HG03196 (cell line): ENCODE results near the gene CNTN5.
A peak's percentile ranks its signal among the peaks of the same experiment; 100 is the strongest.
"Not testable (repeated sequence)": the region's sequence is repeated elsewhere in the genome, so short reads cannot be mapped to it uniquely, and the experiment has no call there.

Experiments used
- ATAC-seq: cut with Tn5 transposase; IDR thresholded peaks from one replicate; pipeline ENCODE4 v1.9.1; 2021; ENCODE audit not compliant: unreplicated experiment

Gene CNTN5

DNA sequence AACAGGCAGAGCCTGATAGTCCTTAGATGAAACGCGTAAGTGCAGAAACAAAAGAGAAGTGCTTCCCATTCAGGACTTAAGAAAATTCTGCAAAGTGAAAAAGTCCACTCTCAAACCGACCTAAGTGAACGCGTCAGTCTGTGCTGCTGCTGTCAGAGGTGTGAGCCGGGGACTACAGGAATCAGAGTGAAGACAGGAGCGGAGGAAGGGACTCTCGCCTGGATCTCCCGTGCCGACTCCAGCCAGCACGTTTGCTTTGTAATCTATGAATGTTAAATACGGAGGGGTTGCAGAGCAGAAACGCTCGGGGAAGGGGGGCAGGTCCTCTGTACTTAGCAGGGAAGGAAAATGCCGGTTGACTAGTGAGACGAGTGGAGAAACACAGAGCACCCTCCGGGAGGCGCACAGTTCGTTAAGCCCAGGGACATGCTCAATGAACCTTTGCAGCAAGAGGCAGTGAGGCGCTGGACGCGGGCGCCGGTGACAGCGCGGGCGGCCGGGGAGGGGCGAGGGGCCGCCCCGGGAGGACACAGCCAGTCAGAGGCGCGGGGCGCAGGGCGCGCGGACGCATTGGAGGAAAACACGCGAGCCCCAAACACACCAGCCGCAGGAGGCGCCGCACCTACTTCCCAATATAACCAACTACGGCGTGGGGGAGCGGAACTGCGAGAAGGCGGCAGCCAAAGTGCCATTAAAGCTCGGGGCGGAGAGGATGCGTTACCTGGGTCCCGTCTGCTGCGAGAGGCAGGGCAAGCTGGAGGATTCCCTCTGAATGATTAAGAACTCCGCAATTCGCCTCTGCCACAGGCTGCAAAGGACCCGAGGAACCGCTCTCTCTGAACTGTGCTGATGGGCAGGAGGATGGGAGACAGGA lies at the start of gene CNTN5:
TSS of gene CNTN5 (plus strand) at position 598 of the 874 bp plus-strand sequence.
- ATAC-seq, result no peak

- ATAC-seq, result no peak
These were observed 41.5 kb upstream of the CNTN5 start for GRCh38 chr11:98979205-98979604.

DNA sequence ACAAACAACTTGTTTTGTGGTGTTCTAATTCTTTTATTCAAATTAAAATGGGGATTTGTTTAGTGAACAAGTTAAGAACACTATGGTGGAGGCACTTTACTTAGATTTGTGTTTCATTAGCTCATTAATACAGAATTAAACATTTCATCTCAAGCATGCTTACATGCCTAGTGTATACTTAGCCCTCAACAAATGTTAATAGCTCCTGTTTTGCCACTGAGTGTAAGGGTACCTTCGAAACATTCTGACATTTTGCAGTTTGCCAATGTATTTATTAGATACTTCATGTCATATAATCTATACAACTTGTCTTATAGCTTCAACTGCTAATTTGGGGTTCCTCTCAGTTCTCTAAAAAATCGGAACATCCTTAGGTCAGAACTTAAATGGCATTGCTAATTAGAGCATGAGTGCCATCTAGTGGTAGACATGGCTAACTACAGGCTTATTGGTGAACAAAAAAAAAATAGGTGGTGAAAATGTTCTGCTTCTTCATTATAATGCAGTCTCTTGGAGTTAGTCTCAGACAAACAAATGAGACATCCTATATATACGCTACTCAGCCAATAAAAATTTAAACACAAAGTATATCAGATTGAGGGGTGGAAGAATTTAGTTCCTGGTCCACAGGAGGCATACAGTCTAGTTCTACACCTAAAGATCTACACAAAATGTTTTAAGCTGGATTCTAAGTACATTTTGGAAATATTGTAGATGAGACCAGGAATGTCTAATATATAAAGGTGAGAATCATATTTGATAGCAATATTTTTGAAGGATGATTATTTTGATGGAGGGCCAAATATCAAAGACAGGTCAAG lies 4.9 kb upstream of the CNTN5 start:
- ATAC-seq, result no peak

- no peak for ATAC-seq
These were observed 1.1 kb upstream of the CNTN5 start for GRCh38 chr11:99019696-99020095.

DNA sequence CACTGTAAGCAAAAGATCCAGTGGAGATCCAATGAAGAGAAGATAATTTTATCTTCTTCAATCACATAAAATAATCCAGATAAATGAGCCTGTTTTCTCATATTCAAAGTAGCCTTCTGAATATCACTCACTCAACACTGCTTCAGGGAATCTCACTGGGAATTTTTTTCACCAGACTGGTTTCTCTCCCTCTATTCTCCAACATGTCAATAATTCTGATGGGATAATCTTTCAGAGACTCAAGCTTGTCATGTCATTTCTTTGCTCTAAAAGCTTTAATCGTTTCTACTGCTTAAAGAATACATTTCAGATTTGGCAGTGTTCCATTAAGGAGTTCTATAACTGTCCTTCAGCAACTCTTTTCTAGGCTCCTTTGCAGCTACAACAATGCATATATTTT lies 16.3 kb downstream of the CNTN5 start:
- no peak for ATAC-seq

GRCh38 chr11:99063331-99063730 lies 42.6 kb downstream of the CNTN5 start:
- ATAC-seq, result no peak

DNA sequence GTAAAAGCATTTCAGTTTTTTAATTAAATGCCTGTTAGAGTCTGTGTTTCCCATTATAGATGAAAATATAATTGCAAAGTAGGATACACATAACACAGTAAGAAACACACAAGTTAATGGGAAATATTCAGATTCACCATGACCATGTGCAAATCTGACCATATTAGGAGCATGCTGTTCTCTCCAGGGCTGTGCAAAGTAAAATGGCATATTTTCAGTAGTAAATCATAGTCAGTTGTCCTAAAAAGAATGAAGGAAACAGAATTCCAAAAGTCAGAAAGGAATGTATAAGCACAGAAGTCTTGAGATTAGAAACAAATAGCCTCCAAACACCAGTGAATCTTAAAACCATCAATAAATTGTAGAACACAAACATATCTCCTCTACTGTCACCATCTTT lies 44.4 kb downstream of the CNTN5 start:
- no peak for ATAC-seq

GRCh38 chr11:99066618-99067317 lies 46.0 kb downstream of the CNTN5 start:
- ATAC-seq, result no peak

- ATAC-seq, result peak; percentile 44
These were observed 48.1 kb downstream of the CNTN5 start for GRCh38 chr11:99068832-99069231.

GRCh38 chr11:99069856-99070444 lies 49.2 kb downstream of the CNTN5 start:
- ATAC-seq, result peak; percentile 84

- ATAC-seq, result no peak
These were observed 58.8 kb downstream of the CNTN5 start for GRCh38 chr11:99079576-99079975.

GRCh38 chr11:99080154-99080553 lies 59.4 kb downstream of the CNTN5 start:
- no peak for ATAC-seq

- no peak for ATAC-seq
These were observed 77.5 kb downstream of the CNTN5 start for GRCh38 chr11:99098258-99098657.

- ATAC-seq, result peak; percentile 88
These were observed 78.0 kb downstream of the CNTN5 start for GRCh38 chr11:99098751-99099150.

GRCh38 chr11:99117603-99118002 lies 96.9 kb downstream of the CNTN5 start:
- ATAC-seq, result no peak

DNA sequence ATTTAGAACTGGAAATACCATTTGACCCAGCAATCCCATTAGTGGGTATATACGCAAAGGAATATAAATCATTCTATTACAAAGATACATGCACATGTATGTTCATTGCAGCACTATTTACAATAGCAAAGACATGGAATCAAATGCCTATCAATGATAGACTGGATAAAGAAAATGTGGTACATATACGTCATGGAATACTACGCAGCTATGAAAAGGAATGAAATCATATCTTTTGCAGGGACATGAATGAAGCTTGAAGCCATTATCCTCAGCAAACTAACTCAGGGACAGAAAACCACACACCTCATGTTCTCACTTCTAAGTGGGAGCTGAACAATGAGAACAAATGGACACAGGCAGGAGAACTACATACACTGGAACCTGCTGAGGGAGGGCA lies 113.1 kb downstream of the CNTN5 start:
- ATAC-seq, result not testable (repeated sequence)

GRCh38 chr11:99135508-99135907 lies 114.8 kb downstream of the CNTN5 start:
- ATAC-seq, result no peak

GRCh38 chr11:99142237-99142636 lies 121.5 kb downstream of the CNTN5 start:
- no peak for ATAC-seq

GRCh38 chr11:99148352-99148751 lies 127.6 kb downstream of the CNTN5 start:
- no peak for ATAC-seq

- no peak for ATAC-seq
These were observed 133.5 kb downstream of the CNTN5 start for GRCh38 chr11:99154277-99154676.

DNA sequence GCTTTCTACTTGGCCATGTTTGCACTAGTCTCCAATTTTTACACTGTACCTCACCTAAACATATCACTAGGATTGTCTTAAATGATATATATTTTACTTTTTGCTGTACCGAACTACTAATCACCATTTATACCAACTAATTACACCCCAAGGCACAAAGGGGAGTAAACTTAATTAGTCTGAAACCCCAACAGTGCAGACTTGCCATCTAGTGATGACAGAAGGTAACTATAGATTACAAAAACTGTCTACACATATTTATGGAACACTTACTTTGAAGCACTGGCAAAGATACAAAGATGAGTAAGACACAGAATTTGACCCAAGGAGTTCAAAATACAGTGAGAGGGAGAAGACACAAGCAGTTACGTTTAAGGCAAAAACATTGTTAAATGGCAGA lies 139.7 kb downstream of the CNTN5 start:
- no peak for ATAC-seq
